H1 (cell line): Measurements from ENCODE around the gene SNRK. TPM values are rescaled to one million over a fixed set of nuclear protein-coding genes. Genes with fewer than 3 reads are reported as not detected.

Experiments
- CTCF ChIA-PET: fragments of 300-600 bp; sonication (Branson Sonifier 250); formaldehyde crosslinking; loops from one replicate; lab custom pipeline; 2021; ENCODE audit not compliant: partially characterized antibody; lab: Charles Lee
- POLR2A ChIA-PET: fragments of 300-600 bp; sonication (Branson Sonifier 250); formaldehyde crosslinking; loops from one replicate; lab custom pipeline; 2021; ENCODE audit warnings: inconsistent platforms; ENCODE audit not compliant: partially characterized antibody; lab: Charles Lee
- DNase-seq, 2 experiments: peaks; one replicate each; pipeline versions ENCODE4 v3.0.0 to v3.0.0-alpha.2; 2010 to 2022; ENCODE audit warnings: low spot score in 2 of 2, low read depth in 1 of 2, mixed read lengths in 1 of 2
- FAIRE-seq: peaks from 2 replicates; lab custom pipeline; 2011; peaks lifted over from hg19 to GRCh38; lab: Jason Lieb, UNC
- H2AFZ ChIP-seq: 2 replicates; pipeline ENCODE4 v1.8.1; 2012; ENCODE audit warnings: low read length, inconsistent platforms
- H2AK5ac ChIP-seq: 2 replicates; pipeline ENCODE4 v1.6.1; 2013; ENCODE audit warnings: low read depth, low read length
- H2BK120ac ChIP-seq: replicated peaks from 2 replicates; pipeline ENCODE3; 2013; ENCODE audit warnings: low read depth, low read length, inconsistent platforms
- H2BK12ac ChIP-seq: 2 replicates; pipeline ENCODE4 v1.6.1; 2013; ENCODE audit warnings: low read depth, low read length
- H2BK15ac ChIP-seq: 2 replicates; pipeline ENCODE4 v1.6.1; 2013; ENCODE audit warnings: low read length
- H2BK20ac ChIP-seq: 2 replicates; pipeline ENCODE4 v1.6.1; 2013; ENCODE audit warnings: low read length
- H2BK5ac ChIP-seq: 2 replicates; pipeline ENCODE4 v1.6.1; 2013; ENCODE audit warnings: low read depth, low read length
- H3K14ac ChIP-seq: 2 replicates; pipeline ENCODE4 v1.6.1; 2013; ENCODE audit warnings: inconsistent platforms; ENCODE audit not compliant: insufficient read length
- H3K18ac ChIP-seq: 2 replicates; pipeline ENCODE4 v1.6.1; 2013; ENCODE audit warnings: low read length; ENCODE audit errors: extremely low read depth
- H3K23ac ChIP-seq: 2 replicates; pipeline ENCODE4 v1.6.1; 2013; ENCODE audit warnings: inconsistent platforms; ENCODE audit not compliant: insufficient read length
- H3K23me2 ChIP-seq: 2 replicates; pipeline ENCODE4 v1.6.1; 2013; ENCODE audit warnings: low read depth, low read length
- H3K27ac ChIP-seq: 2 replicates; pipeline ENCODE4 v1.6.1; 2011; ENCODE audit warnings: low read depth, low read length, inconsistent platforms
- H3K27me3 ChIP-seq, 4 experiments: replicated peaks in 1 of 4; 1 replicate in 1 of 4; 2 replicates in 3 of 4; pipeline versions ENCODE4 v1.6.1 to v1.8.1; 2011 to 2013; ENCODE audit warnings: low read length in 3 of 4, mild to moderate bottlenecking in 3 of 4, inconsistent platforms in 2 of 4, mixed read lengths in 2 of 4, moderate library complexity in 1 of 4; ENCODE audit not compliant: control insufficient read depth in 3 of 4, insufficient read depth in 3 of 4; ENCODE audit errors: extremely low read depth in 1 of 4
- H3K36me3 ChIP-seq, 4 experiments: 2 replicates each; pipeline versions ENCODE4 v1.6.1 to v1.8.1; 2011 to 2013; ENCODE audit warnings: mild to moderate bottlenecking in 4 of 4, low read length in 3 of 4, moderate library complexity in 2 of 4, control low read depth in 1 of 4, inconsistent platforms in 1 of 4; ENCODE audit not compliant: insufficient read depth in 4 of 4, control insufficient read depth in 2 of 4
- H3K4ac ChIP-seq: replicated peaks from 2 replicates; pipeline ENCODE3; 2013; ENCODE audit warnings: low read length, low read depth, mixed read lengths, inconsistent platforms; ENCODE audit not compliant: insufficient read length
- H3K4me1 ChIP-seq, 4 experiments: replicated peaks in 1 of 4; 1 replicate in 1 of 4; 2 replicates in 3 of 4; pipeline versions ENCODE4 v1.6.1 to v1.8.1; 2011 to 2013; ENCODE audit warnings: low read length in 3 of 4, inconsistent platforms in 2 of 4, mixed read lengths in 1 of 4; ENCODE audit not compliant: insufficient read depth in 4 of 4, control insufficient read depth in 3 of 4
- H3K4me2 ChIP-seq, 2 experiments: 2 replicates each; pipeline versions ENCODE4 v1.6.1 to v1.8.1; 2011 to 2013; ENCODE audit warnings: low read depth in 2 of 2, low read length in 2 of 2, control low read depth in 1 of 2, inconsistent platforms in 1 of 2, mild to moderate bottlenecking in 1 of 2; ENCODE audit not compliant: insufficient read depth in 1 of 2
- H3K4me3 ChIP-seq, 4 experiments: fragments of 200-600, 300-600 bp in 1 of 4; sonication (generic), shearing (Covaris generic), sonication (Bioruptor Twin) in 1 of 4; 2 replicates each; pipeline versions ENCODE4 v1.5.1 to v1.8.1; 2011 to 2016; ENCODE audit warnings: low read length in 4 of 4, low read depth in 3 of 4, control low read depth in 2 of 4, inconsistent platforms in 2 of 4, mild to moderate bottlenecking in 2 of 4, mixed read lengths in 1 of 4, moderate library complexity in 1 of 4; ENCODE audit not compliant: insufficient read depth in 2 of 4; ENCODE audit errors: extremely low read depth in 1 of 4
- H3K56ac ChIP-seq: replicated peaks from 2 replicates; pipeline ENCODE3; 2013; ENCODE audit warnings: low read depth, mild to moderate bottlenecking, mixed read lengths, low read length, inconsistent platforms; ENCODE audit not compliant: insufficient read length
- H3K79me1 ChIP-seq: 2 replicates; pipeline ENCODE4 v1.6.1; 2013; ENCODE audit warnings: low read depth, low read length, control low read depth
- H3K79me2 ChIP-seq, 2 experiments: 2 replicates each; pipeline versions ENCODE4 v1.6.1 to v1.8.1; 2012 to 2013; ENCODE audit warnings: low read length in 2 of 2, mild to moderate bottlenecking in 2 of 2, inconsistent platforms in 1 of 2; ENCODE audit not compliant: insufficient read depth in 2 of 2, control insufficient read depth in 1 of 2
- H3K9ac ChIP-seq, 4 experiments: replicated peaks in 1 of 4; 1 replicate in 1 of 4; 2 replicates in 3 of 4; pipeline versions ENCODE4 v1.6.1 to v1.8.1; 2011 to 2013; ENCODE audit warnings: low read depth in 3 of 4, low read length in 3 of 4, control low read depth in 2 of 4, mild to moderate bottlenecking in 2 of 4, moderate library complexity in 2 of 4, inconsistent platforms in 1 of 4; ENCODE audit errors: extremely low read depth in 1 of 4
- H3K9me3 ChIP-seq, 2 experiments: 2 replicates each; pipeline versions ENCODE4 v1.6.1 to v1.8.1; 2012 to 2013; ENCODE audit warnings: mild to moderate bottlenecking in 2 of 2, moderate library complexity in 2 of 2, control low read depth in 1 of 2, inconsistent platforms in 1 of 2, low read depth in 1 of 2, low read length in 1 of 2, mixed read lengths in 1 of 2; ENCODE audit not compliant: insufficient read depth in 2 of 2
- H4K20me1 ChIP-seq, 2 experiments: replicated peaks in 1 of 2; 2 replicates each; pipeline versions ENCODE3 to v1.8.1; 2011 to 2013; ENCODE audit warnings: inconsistent platforms in 2 of 2, low read length in 2 of 2, mild to moderate bottlenecking in 1 of 2; ENCODE audit not compliant: insufficient read depth in 2 of 2, control insufficient read depth in 1 of 2
- H4K5ac ChIP-seq: 2 replicates; pipeline ENCODE4 v1.6.1; 2013; ENCODE audit warnings: low read length, low read depth, mixed read lengths, inconsistent platforms; ENCODE audit not compliant: insufficient read length
- H4K8ac ChIP-seq: 2 replicates; pipeline ENCODE4 v1.8.0; 2013; ENCODE audit warnings: mild to moderate bottlenecking, moderate library complexity, low read length, inconsistent platforms; ENCODE audit not compliant: insufficient read depth; ENCODE audit errors: extremely low read depth
- H4K91ac ChIP-seq: replicated peaks from 2 replicates; pipeline ENCODE3; 2013; ENCODE audit warnings: low read length, mixed read lengths, inconsistent platforms; ENCODE audit not compliant: insufficient read length
- BRCA1 ChIP-seq: IDR thresholded peaks from 2 replicates; pipeline ENCODE4 v1.6.1; 2012; ENCODE audit warnings: low read depth, low read length, improper control_type of control experiment
- CTBP2 ChIP-seq: IDR thresholded peaks from 2 replicates; pipeline ENCODE4 v1.7.0; 2011; ENCODE audit warnings: borderline replicate concordance, mild to moderate bottlenecking, moderate library complexity, mixed read lengths, low read length; ENCODE audit not compliant: insufficient read depth, insufficient read length
- EGR1 ChIP-seq: IDR thresholded peaks from 2 replicates; pipeline ENCODE4 v1.6.1; 2011; ENCODE audit warnings: low read depth, low read length, borderline replicate concordance
- EZH2 ChIP-seq: fragments of 200-600 bp; sonication (generic); IDR thresholded peaks from 2 replicates; pipeline ENCODE4 v1.7.1; 2012; ENCODE audit warnings: low read depth, mild to moderate bottlenecking, moderate library complexity, low read length, inconsistent platforms; ENCODE audit not compliant: severe bottlenecking
- GABPA ChIP-seq: IDR thresholded peaks from 2 replicates; pipeline ENCODE4 v1.6.1; 2011; ENCODE audit warnings: mild to moderate bottlenecking, low read length, moderate library complexity, borderline replicate concordance; ENCODE audit not compliant: insufficient read depth
- KDM4A ChIP-seq: IDR thresholded peaks from one replicate; pipeline ENCODE4 v1.7.1; 2012; ENCODE audit warnings: low read depth, mild to moderate bottlenecking, moderate library complexity, low read length, inconsistent platforms; ENCODE audit not compliant: severe bottlenecking
- NRF1 ChIP-seq: IDR thresholded peaks from 2 replicates; pipeline ENCODE4 v1.6.1; 2011; ENCODE audit warnings: mild to moderate bottlenecking, low read depth, low read length, improper control_type of control experiment
- POLR2AphosphoS5 ChIP-seq: IDR thresholded peaks from 2 replicates; pipeline ENCODE4 v1.6.1; 2011; ENCODE audit warnings: low read depth, low read length
- RFX5 ChIP-seq: IDR thresholded peaks from 2 replicates; pipeline ENCODE4 v1.6.1; 2011; ENCODE audit warnings: low read depth, low read length, improper control_type of control experiment, borderline replicate concordance
- SP2 ChIP-seq: IDR thresholded peaks from 2 replicates; pipeline ENCODE4 v1.6.1; 2012; ENCODE audit warnings: mild to moderate bottlenecking, low read length, inconsistent platforms
- SRF ChIP-seq: IDR thresholded peaks from 2 replicates; pipeline ENCODE4 v1.6.1; 2011; ENCODE audit warnings: mild to moderate bottlenecking, low read depth, low read length, moderate library complexity
- WGBS, 2 experiments: shearing (Covaris generic) in 1 of 2; methylation state at CpG; one replicate each; pipeline versions ENCODE4 v1.1.6 to v1.1.7; 2013 to 2015; ENCODE audit warnings: low lambda C conversion rate in 2 of 2, mixed read lengths in 2 of 2, inconsistent platforms in 1 of 2, low coverage in 1 of 2, missing lambda C conversion rate in 1 of 2; ENCODE audit not compliant: insufficient replicate concordance in 2 of 2, insufficient coverage in 1 of 2, insufficient read length in 1 of 2; ENCODE audit errors: extremely low coverage in 1 of 2, missing lambda C conversion rate in 1 of 2; 5-methylcytosine and 5-hydroxymethylcytosine counted together
- polyA plus RNA-seq, 7 experiments: library from polyadenylated mRNA; depleted of rRNA in 3 of 7; stranded (reverse) in 5 of 7; unstranded in 2 of 7; fragments of >200 nt in 5 of 7; fragments of 200-250 nt in 2 of 7; gene quantifications; 1 replicate in 5 of 7; 2 replicates in 1 of 7; 4 replicates in 1 of 7; pipeline versions ENCODE4 v1.2.1 to v1.2.3, GENCODE V29; 2011 to 2013; ENCODE audit warnings: missing spikeins in 2 of 7, mixed read lengths in 2 of 7
- total RNA-seq: library from RNA; stranded (reverse); fragmentation: NEBNext Ultra II Directional; extraction: Animal tissue kit (Norgen Biotek cat#: 25700); gene quantifications from 2 replicates; pipeline ENCODE4 v1.2.1, GENCODE V29; 2021

SNRK gene
- total and polyA plus RNA-seq, 2 of the 8 experiments (the other 6 are each of a cell fraction or from before 2014, with no cell fraction given) = 4.4 to 11.7 TPM

- Histone ChIP-seq H3K27ac (no peak overlapping the region), H3K36me3 (peaks cover 0 to 4% (median 0%) of the 10 kb centered on the region in 4 experiments; a peak in 2 of 8 replicates), H3K9ac (no peak overlapping the region), H3K4me1 (no peaks in the 10 kb centered on the region), H3K18ac (no peak overlapping the region), H3K23me2 (no peaks in the 10 kb centered on the region), H2BK5ac (no peak overlapping the region), H3K4me3 (no peak overlapping the region), H4K91ac (no peak overlapping the region), H2BK120ac (no peak overlapping the region), H3K56ac (no peak overlapping the region), H3K14ac (no peak overlapping the region), H4K20me1 (no peaks in the 10 kb centered on the region), H2AFZ (no peak overlapping the region), H4K5ac (no peak overlapping the region), H2AK5ac (no peak overlapping the region), H3K4me2 (no peak overlapping the region), H3K79me2 (no peaks in the 10 kb centered on the region), H2BK12ac (no peak overlapping the region), H3K27me3 (no peaks in the 10 kb centered on the region), H3K79me1 (no peaks in the 10 kb centered on the region), H3K9me3 (no peaks in the 10 kb centered on the region), H2BK15ac (no peak overlapping the region), H2BK20ac (no peak overlapping the region), H3K4ac (no peak overlapping the region), H4K8ac (no peak overlapping the region), H3K23ac (no peak overlapping the region)
- FAIRE-seq (no peak), DNase-seq (no peak)
- POLR2A ChIA-PET = no interaction called here
- CTCF ChIA-PET = no interaction called here
- 89% methylated on average over 12 of the region's 12 CpGs; no CpG with 5 or more reads in 1 of the 2 experiments for WGBS, 2 experiments
- TF ChIP-seq EGR1 (no peak), SRF (no peak), POLR2AphosphoS5 (no peak), CTBP2 (no peak), RFX5 (no peak), EZH2 (no peak), GABPA (no peak), BRCA1 (no peak), SP2 (no peak), KDM4A (no peak), NRF1 (no peak)
Measured at GRCh38 chr3:43309372-43310305, 23.3 kb downstream of the SNRK start.
